G401.6 (cell line): ENCODE measurements around the gene TEPSIN.
A peak's percentile ranks its signal among the peaks of the same experiment; 100 is the strongest.

Experiments used
- FAIRE-seq: peaks from 2 replicates; lab custom pipeline; 2012; peaks lifted over from hg19 to GRCh38; lab: Jason Lieb, UNC

Gene TEPSIN

GRCh38 chr17:81238815-81239713 lies at the start of gene TEPSIN, which contains the start of gene NDUFAF8:
Gene TEPSIN (minus strand): TSS chr17:81239055. CDS start chr17:81239033, 22 bp downstream.
Gene NDUFAF8 (plus strand): TSS chr17:81239318. CDS start chr17:81239364, 46 bp downstream.
- FAIRE-seq, result peak; percentile 99

GRCh38 chr17:81287741-81288430 lies 49.0 kb upstream of the TEPSIN start:
- no peak for FAIRE-seq

GRCh38 chr17:81287152-81287551 lies 48.3 kb upstream of the TEPSIN start:
- FAIRE-seq, result no peak

- no peak for FAIRE-seq
These were observed 47.8 kb upstream of the TEPSIN start for GRCh38 chr17:81286491-81287145.

GRCh38 chr17:81285894-81286293 lies 47.0 kb upstream of the TEPSIN start:
- no peak for FAIRE-seq

GRCh38 chr17:81285179-81285878 lies 46.5 kb upstream of the TEPSIN start:
- FAIRE-seq, result no peak

- FAIRE-seq, result no peak
These were observed 44.0 kb upstream of the TEPSIN start for GRCh38 chr17:81282876-81283275.

GRCh38 chr17:81282141-81282540 lies 43.3 kb upstream of the TEPSIN start:
- no peak for FAIRE-seq

GRCh38 chr17:81280571-81280970 lies 41.7 kb upstream of the TEPSIN start:
- FAIRE-seq, result no peak

- no peak for FAIRE-seq
These were observed 40.7 kb upstream of the TEPSIN start for GRCh38 chr17:81279278-81280275.

- FAIRE-seq, result no peak
These were observed 40.0 kb upstream of the TEPSIN start for GRCh38 chr17:81278831-81279230.

- FAIRE-seq, result no peak
These were observed 39.3 kb upstream of the TEPSIN start for GRCh38 chr17:81277946-81278693.

- no peak for FAIRE-seq
These were observed 38.6 kb upstream of the TEPSIN start for GRCh38 chr17:81277421-81277820.

GRCh38 chr17:81276781-81277180 lies 37.9 kb upstream of the TEPSIN start:
- FAIRE-seq, result no peak

- FAIRE-seq, result no peak
These were observed 35.6 kb upstream of the TEPSIN start for GRCh38 chr17:81274471-81274855.

- FAIRE-seq, result no peak
These were observed 35.0 kb upstream of the TEPSIN start for GRCh38 chr17:81273698-81274470.

- no peak for FAIRE-seq
These were observed 33.8 kb upstream of the TEPSIN start for GRCh38 chr17:81272616-81273015.

GRCh38 chr17:81271226-81271625 lies 32.4 kb upstream of the TEPSIN start:
- no peak for FAIRE-seq

- no peak for FAIRE-seq
These were observed 31.4 kb upstream of the TEPSIN start for GRCh38 chr17:81270279-81270678.
